GM12878 (cell line): ENCODE measurements around the gene RIN1. TPM values are rescaled to one million over a fixed set of nuclear protein-coding genes. Genes with fewer than 3 reads are reported as not detected.
A peak's percentile ranks its signal among the peaks of the same experiment; 100 is the strongest.

Experiments used
- BACH1 ChIP-seq: fragments of 450-650 bp; IDR thresholded peaks from 2 replicates; pipeline ENCODE4 v1.6.1; 2017; ENCODE audit warnings: mild to moderate bottlenecking, borderline replicate concordance
- BCL11A ChIP-seq: IDR thresholded peaks from 2 replicates; pipeline ENCODE4 v1.6.1; 2011; ENCODE audit warnings: low read depth, low read length
- BCL3 ChIP-seq: IDR thresholded peaks from 2 replicates; pipeline ENCODE4 v1.6.1; 2011; ENCODE audit warnings: borderline replicate concordance, low read depth, mild to moderate bottlenecking, moderate library complexity, low read length; ENCODE audit not compliant: insufficient read depth, poor library complexity, severe bottlenecking
- CHD2 ChIP-seq: IDR thresholded peaks from 2 replicates; pipeline ENCODE4 v1.6.1; 2011; ENCODE audit warnings: low read depth, low read length, improper control_type of control experiment, borderline replicate concordance
- FOXM1 ChIP-seq: IDR thresholded peaks from 2 replicates; pipeline ENCODE4 v1.6.1; 2012; ENCODE audit warnings: low read depth, mild to moderate bottlenecking, inconsistent platforms, low read length, moderate library complexity
- IRF3 ChIP-seq: fragments of 450-650 bp; IDR thresholded peaks from 2 replicates; pipeline ENCODE4 v1.6.1; 2014; ENCODE audit warnings: mild to moderate bottlenecking
- IRF4 ChIP-seq: IDR thresholded peaks from 2 replicates; pipeline ENCODE4 v1.6.1; 2011; ENCODE audit warnings: low read depth, low read length
- MAX ChIP-seq: IDR thresholded peaks from 2 replicates; pipeline ENCODE4 v1.6.1; 2012; ENCODE audit warnings: low read depth, low read length, improper control_type of control experiment
- MTA2 ChIP-seq: fragments of 450-650 bp; IDR thresholded peaks from 2 replicates; pipeline ENCODE4 v1.6.1; 2016; ENCODE audit warnings: low read depth, mild to moderate bottlenecking, moderate library complexity
- MYB ChIP-seq: fragments of 150-350 bp; IDR thresholded peaks from 2 replicates; pipeline ENCODE4 v1.6.1; 2014; ENCODE audit warnings: mild to moderate bottlenecking, low read depth, low read length, borderline replicate concordance
- NBN ChIP-seq: fragments of 450-650 bp; IDR thresholded peaks from 2 replicates; pipeline ENCODE4 v1.6.1; 2016
- RBBP5 ChIP-seq: fragments of 200-600 bp; sonication (generic); conservative IDR thresholded peaks from 2 replicates; pipeline ENCODE4 v1.6.1; 2016
- SMAD1 ChIP-seq: fragments of 450-650 bp; IDR thresholded peaks from 2 replicates; pipeline ENCODE4 v1.6.1; 2018; ENCODE audit warnings: mild to moderate bottlenecking, low read depth; ENCODE audit not compliant: partially characterized antibody
- SMAD5 ChIP-seq: IDR thresholded peaks from 2 replicates; pipeline ENCODE4 v1.6.1; 2016; ENCODE audit warnings: antibody characterized with exemption, low read depth
- SMARCA5 ChIP-seq: fragments of 450-650 bp; IDR thresholded peaks from 2 replicates; pipeline ENCODE4 v1.6.1; 2017; ENCODE audit warnings: mild to moderate bottlenecking
- SP1 ChIP-seq: IDR thresholded peaks from one replicate; pipeline ENCODE4 v1.6.1; 2011; ENCODE audit warnings: low read depth, low read length
- ZBTB40 ChIP-seq: fragments of 450-650 bp; IDR thresholded peaks from 2 replicates; pipeline ENCODE4 v1.6.1; 2016; ENCODE audit warnings: mild to moderate bottlenecking, moderate library complexity, borderline replicate concordance
- polyA plus RNA-seq, 11 experiments: library from polyadenylated mRNA; depleted of rRNA in 4 of 11; unstranded in 6 of 11; stranded (reverse) in 5 of 11; fragments of >200 nt; fragmentation: Nextera tagmentation in 4 of 11; fragmentation: Illumina TruSeq in 1 of 11; extraction: Ambion mirVana in 4 of 11; extraction: Trizol in 1 of 11; gene quantifications; 1 replicate in 1 of 11; 2 replicates in 10 of 11; pipeline versions ENCODE4 v1.2.1 to v1.2.3, GENCODE V29; 2011 to 2016; ENCODE audit warnings: inconsistent platforms in 2 of 11, missing spikeins in 2 of 11, low read depth in 1 of 11
- total RNA-seq, 4 experiments: library from RNA; depleted of rRNA in 3 of 4; stranded (reverse); fragments of >200 nt in 3 of 4; fragmentation: Illumina TruSeq in 1 of 4; extraction: Trizol in 1 of 4; gene quantifications; 2 replicates each; pipeline versions ENCODE4 v1.2.1 to v1.2.3, GENCODE V29; 2013 to 2021
- TF ChIP-seq, protein P1 (sequence below): IDR thresholded peaks from 2 replicates; pipeline ENCODE4 v1.6.1; 2012; ENCODE audit warnings: mild to moderate bottlenecking, low read depth, low read length

Gene RIN1
- total and polyA plus RNA-seq, 10 of the 15 experiments (the other 5 are each of a cell fraction or from before 2014, with no cell fraction given) = 0.04 to 0.69 (median 0.22) TPM; not detected in 1

- TF ChIP-seq ZBTB40 (peak; percentile 83), RBBP5 (no peak), IRF3 (peak; percentile 95), BCL3 (no peak), SMAD5 (peak; percentile 65; the same call in 1 of the 2 replicates), SP1 (peak; percentile 96), NBN (no peak; the same call in 1 of the 2 replicates), BACH1 (peak; percentile 96), IRF4 (no peak), CHD2 (peak; percentile 96), BCL11A (no peak), MAX (peak; percentile 62), MTA2 (no peak), SMARCA5 (peak; percentile 73), SMAD1 (no peak), MYB (no peak), FOXM1 (no peak)
- TF ChIP-seq, protein P1, sequence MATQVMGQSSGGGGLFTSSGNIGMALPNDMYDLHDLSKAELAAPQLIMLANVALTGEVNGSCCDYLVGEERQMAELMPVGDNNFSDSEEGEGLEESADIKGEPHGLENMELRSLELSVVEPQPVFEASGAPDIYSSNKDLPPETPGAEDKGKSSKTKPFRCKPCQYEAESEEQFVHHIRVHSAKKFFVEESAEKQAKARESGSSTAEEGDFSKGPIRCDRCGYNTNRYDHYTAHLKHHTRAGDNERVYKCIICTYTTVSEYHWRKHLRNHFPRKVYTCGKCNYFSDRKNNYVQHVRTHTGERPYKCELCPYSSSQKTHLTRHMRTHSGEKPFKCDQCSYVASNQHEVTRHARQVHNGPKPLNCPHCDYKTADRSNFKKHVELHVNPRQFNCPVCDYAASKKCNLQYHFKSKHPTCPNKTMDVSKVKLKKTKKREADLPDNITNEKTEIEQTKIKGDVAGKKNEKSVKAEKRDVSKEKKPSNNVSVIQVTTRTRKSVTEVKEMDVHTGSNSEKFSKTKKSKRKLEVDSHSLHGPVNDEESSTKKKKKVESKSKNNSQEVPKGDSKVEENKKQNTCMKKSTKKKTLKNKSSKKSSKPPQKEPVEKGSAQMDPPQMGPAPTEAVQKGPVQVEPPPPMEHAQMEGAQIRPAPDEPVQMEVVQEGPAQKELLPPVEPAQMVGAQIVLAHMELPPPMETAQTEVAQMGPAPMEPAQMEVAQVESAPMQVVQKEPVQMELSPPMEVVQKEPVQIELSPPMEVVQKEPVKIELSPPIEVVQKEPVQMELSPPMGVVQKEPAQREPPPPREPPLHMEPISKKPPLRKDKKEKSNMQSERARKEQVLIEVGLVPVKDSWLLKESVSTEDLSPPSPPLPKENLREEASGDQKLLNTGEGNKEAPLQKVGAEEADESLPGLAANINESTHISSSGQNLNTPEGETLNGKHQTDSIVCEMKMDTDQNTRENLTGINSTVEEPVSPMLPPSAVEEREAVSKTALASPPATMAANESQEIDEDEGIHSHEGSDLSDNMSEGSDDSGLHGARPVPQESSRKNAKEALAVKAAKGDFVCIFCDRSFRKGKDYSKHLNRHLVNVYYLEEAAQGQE = no peak
Measured at GRCh38 chr11:66288671-66289547, 47.3 kb downstream of the RIN1 start, which contains the start of gene YIF1A (continued).
